K562 (cell line): ENCODE measurements around the gene EXOC3. TPM values are rescaled to one million over a fixed set of nuclear protein-coding genes. Genes with fewer than 3 reads are reported as not detected.
A peak's percentile ranks its signal among the peaks of the same experiment; 100 is the strongest.

ENCODE experiments used
- DPF2 ChIP-seq: fragments of 450-650 bp; IDR thresholded peaks from 2 replicates; pipeline ENCODE4 v1.6.1; 2016
- ETV5 ChIP-seq: sonication (generic); formaldehyde crosslinking; IDR thresholded peaks from 2 replicates; pipeline ENCODE4 v1.4.0; 2020; ENCODE audit warnings: low read depth, mild to moderate bottlenecking, missing genetic modification reagents
- FOS ChIP-seq: IDR thresholded peaks from 3 replicates; pipeline ENCODE4 v1.6.1; 2011; ENCODE audit not compliant: insufficient read length; ENCODE audit errors: extremely low read depth
- HDAC1 ChIP-seq, 2 experiments: fragments of 450-650 bp; IDR thresholded peaks; 2 replicates each; pipeline ENCODE4 v1.6.1; 2016 to 2017; ENCODE audit warnings: inconsistent platforms in 1 of 2, mild to moderate bottlenecking in 1 of 2, moderate library complexity in 1 of 2
- HMG20A ChIP-seq: fragments of 450-650 bp; formaldehyde crosslinking; conservative IDR thresholded peaks from 2 replicates; pipeline ENCODE4 v1.4.0; 2020; ENCODE audit warnings: mild to moderate bottlenecking, mixed read lengths
- HNRNPUL1 ChIP-seq: fragments of 200-400 bp; formaldehyde crosslinking; IDR thresholded peaks from 2 replicates; pipeline ENCODE4 v1.6.1; 2017; ENCODE audit warnings: low read length
- NCOA1 ChIP-seq: fragments of 450-650 bp; IDR thresholded peaks from 2 replicates; pipeline ENCODE4 v1.6.1; 2016; ENCODE audit warnings: low read depth
- PHF20 ChIP-seq: fragments of 450-650 bp; IDR thresholded peaks from 2 replicates; pipeline ENCODE4 v1.6.1; 2018; ENCODE audit not compliant: partially characterized antibody
- PML ChIP-seq: IDR thresholded peaks from 2 replicates; pipeline ENCODE4 v1.6.1; 2012; ENCODE audit warnings: low read length, inconsistent platforms
- RBM15 ChIP-seq: fragments of 200-400 bp; formaldehyde crosslinking; IDR thresholded peaks from 2 replicates; pipeline ENCODE4 v1.6.1; 2018; ENCODE audit warnings: mild to moderate bottlenecking, low read length, moderate library complexity; ENCODE audit not compliant: insufficient read depth
- RCOR1 ChIP-seq, 2 experiments: IDR thresholded peaks; 2 replicates each; pipeline ENCODE4 v1.6.1; 2012; ENCODE audit warnings: low read depth in 2 of 2, low read length in 2 of 2, borderline replicate concordance in 1 of 2, improper control_type of control experiment in 1 of 2
- SAP30 ChIP-seq: fragments of 200-600 bp; sonication (generic); IDR thresholded peaks from 2 replicates; pipeline ENCODE4 v1.6.1; 2012; ENCODE audit warnings: borderline replicate concordance, low read depth, mild to moderate bottlenecking, moderate library complexity, low read length, control low read depth, inconsistent platforms; ENCODE audit not compliant: insufficient read depth, poor library complexity, severe bottlenecking
- ZC3H4 ChIP-seq: sonication (generic); formaldehyde crosslinking; IDR thresholded peaks from 2 replicates; pipeline ENCODE4 v1.9.0; 2021; ENCODE audit warnings: missing genetic modification reagents, borderline replicate concordance
- ZNF589 ChIP-seq: fragments of 200-800 bp; sonication (Bioruptor generic); IDR thresholded peaks from 2 replicates; pipeline ENCODE4 v1.6.1; 2016; ENCODE audit warnings: low read depth, missing genetic modification characterization, missing compliant biosample characterization
- ZNF707 ChIP-seq: fragments of 250-450 bp; sonication (Bioruptor Pico); conservative IDR thresholded peaks from 2 replicates; pipeline ENCODE4 v1.8.0; 2022; ENCODE audit warnings: inconsistent platforms, mild to moderate bottlenecking, moderate library complexity
- polyA plus RNA-seq, 8 experiments: library from polyadenylated mRNA; depleted of rRNA in 4 of 8; stranded (reverse) in 5 of 8; unstranded in 3 of 8; fragments of >200 nt; fragmentation: Nextera tagmentation in 2 of 8; fragmentation: Illumina TruSeq in 1 of 8; extraction: Ambion mirVana in 2 of 8; extraction: Trizol in 1 of 8; gene quantifications; 2 replicates each; pipeline versions ENCODE4 v1.2.1 to v1.2.3, GENCODE V29; 2011 to 2014; ENCODE audit warnings: inconsistent platforms in 1 of 8, missing spikeins in 1 of 8
- total RNA-seq, 7 experiments: library from RNA; depleted of rRNA in 6 of 7; stranded (reverse); fragments of >200 nt in 6 of 7; fragmentation: Illumina TruSeq in 2 of 7; extraction: Trizol in 2 of 7; gene quantifications; 2 replicates each; pipeline versions ENCODE4 v1.2.1 to v1.2.3, GENCODE V29; 2011 to 2021; ENCODE audit warnings: low replicate concordance in 1 of 7
- TF ChIP-seq, protein P1 (sequence below), 2 experiments: fragments of 200-800 bp in 1 of 2; sonication (Bioruptor generic) in 1 of 2; sonication (generic) in 1 of 2; formaldehyde crosslinking in 1 of 2; IDR thresholded peaks in 1 of 2; conservative IDR thresholded peaks in 1 of 2; 2 replicates each; pipeline versions ENCODE4 v1.5.0 to v1.6.1; 2016 to 2020; ENCODE audit warnings: missing compliant biosample characterization in 1 of 2, missing genetic modification characterization in 1 of 2, missing genetic modification reagents in 1 of 2
- TF ChIP-seq, protein P2 (sequence below): conservative IDR thresholded peaks from 2 replicates; pipeline ENCODE4 v1.6.1; 2011; ENCODE audit warnings: low read depth, mild to moderate bottlenecking, low read length; ENCODE audit not compliant: control insufficient read depth
- TF ChIP-seq, protein P3 (sequence below): fragments of 250-450 bp; sonication (Bioruptor Pico); IDR thresholded peaks from 2 replicates; pipeline ENCODE4 v1.8.0; 2021; ENCODE audit warnings: mild to moderate bottlenecking, moderate library complexity
- TF ChIP-seq, protein P4 (sequence below): fragments of 450-650 bp; formaldehyde crosslinking; IDR thresholded peaks from 2 replicates; pipeline ENCODE4 v1.4.0; 2020; ENCODE audit warnings: mild to moderate bottlenecking, mixed read lengths

EXOC3 gene
- total and polyA plus RNA-seq, 9 of the 15 experiments (the other 6 are each of a cell fraction or from before 2014, with no cell fraction given) = 1.4 to 41.9 (median 22.4) TPM

DNA sequence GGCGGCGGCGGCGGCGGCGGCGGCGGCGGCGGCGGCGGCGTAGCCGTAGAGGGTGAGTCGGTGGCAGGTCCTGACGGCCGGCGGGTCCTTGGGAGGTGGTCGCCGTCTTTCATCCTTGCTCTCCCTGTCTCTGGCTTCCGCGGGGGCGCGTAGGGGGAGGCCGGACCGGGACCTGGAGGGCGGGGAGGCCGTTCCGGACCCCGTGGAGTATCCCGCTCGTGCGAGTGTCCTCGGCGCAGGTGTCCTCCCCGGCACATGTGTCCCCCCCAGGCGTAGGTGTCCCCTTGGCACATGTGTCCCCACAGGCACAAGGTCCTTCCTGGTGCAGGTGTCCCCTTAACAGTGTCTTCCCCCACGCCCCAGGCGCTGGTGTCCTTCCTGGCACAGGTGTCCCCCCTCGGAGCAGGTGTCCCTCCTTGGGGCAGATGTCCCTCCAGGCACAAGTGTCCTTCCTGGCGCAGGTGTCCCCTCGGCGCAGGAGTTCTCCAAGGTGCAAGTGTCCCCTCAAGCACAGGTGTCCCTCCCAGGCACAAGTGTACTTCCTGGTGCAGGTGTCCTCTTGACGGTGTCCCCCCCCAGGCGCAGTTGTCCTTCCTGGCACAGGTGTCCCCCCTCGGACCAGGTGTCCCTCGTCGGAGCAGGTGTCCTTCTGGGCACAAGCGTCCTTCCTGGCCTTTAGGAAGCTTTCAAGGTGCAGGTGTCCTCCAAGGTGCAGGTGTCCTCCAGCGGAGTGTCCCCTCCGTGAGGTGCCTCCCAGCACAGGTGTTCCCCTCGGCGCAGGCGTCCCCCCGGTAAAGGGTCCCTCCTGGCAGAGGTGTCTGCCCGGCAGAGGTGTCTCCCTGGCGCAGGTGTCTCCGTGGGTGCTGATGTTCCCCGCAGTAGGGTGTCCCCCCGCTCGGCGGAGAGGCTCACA lies 519 bp downstream of the EXOC3 start (continued):
- TF ChIP-seq, protein P1, sequence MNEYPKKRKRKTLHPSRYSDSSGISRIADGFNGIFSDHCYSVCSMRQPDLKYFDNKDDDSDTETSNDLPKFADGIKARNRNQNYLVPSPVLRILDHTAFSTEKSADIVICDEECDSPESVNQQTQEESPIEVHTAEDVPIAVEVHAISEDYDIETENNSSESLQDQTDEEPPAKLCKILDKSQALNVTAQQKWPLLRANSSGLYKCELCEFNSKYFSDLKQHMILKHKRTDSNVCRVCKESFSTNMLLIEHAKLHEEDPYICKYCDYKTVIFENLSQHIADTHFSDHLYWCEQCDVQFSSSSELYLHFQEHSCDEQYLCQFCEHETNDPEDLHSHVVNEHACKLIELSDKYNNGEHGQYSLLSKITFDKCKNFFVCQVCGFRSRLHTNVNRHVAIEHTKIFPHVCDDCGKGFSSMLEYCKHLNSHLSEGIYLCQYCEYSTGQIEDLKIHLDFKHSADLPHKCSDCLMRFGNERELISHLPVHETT (CRISPR knock-in tag; conservative IDR thresholded peaks at IDR 0.05 in 1 of 2, IDR thresholded peaks at IDR 0.05 in 1 of 2) = 0 out of 4 replicates have a peak, but pooled peaks of 1 of the 2 experiments have one; percentile 60
- TF ChIP-seq, protein P2, sequence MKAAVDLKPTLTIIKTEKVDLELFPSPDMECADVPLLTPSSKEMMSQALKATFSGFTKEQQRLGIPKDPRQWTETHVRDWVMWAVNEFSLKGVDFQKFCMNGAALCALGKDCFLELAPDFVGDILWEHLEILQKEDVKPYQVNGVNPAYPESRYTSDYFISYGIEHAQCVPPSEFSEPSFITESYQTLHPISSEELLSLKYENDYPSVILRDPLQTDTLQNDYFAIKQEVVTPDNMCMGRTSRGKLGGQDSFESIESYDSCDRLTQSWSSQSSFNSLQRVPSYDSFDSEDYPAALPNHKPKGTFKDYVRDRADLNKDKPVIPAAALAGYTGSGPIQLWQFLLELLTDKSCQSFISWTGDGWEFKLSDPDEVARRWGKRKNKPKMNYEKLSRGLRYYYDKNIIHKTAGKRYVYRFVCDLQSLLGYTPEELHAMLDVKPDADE = peak; percentile 54
- TF ChIP-seq PML (no peak), HMG20A (CRISPR knock-in tag) (no peak), HNRNPUL1 (no peak), HDAC1 (IDR thresholded peaks at IDR 0.05) (peak in 1 of 2 experiments; percentile 14; a peak in 2 of 4 replicates), SAP30 (peak; percentile 33), FOS (no peak), ZC3H4 (CRISPR knock-in tag) (peak; percentile 18; the same call in 1 of the 2 replicates), RBM15 (no peak), ZNF707 (no peak), DPF2 (no peak), PHF20 (peak; percentile 10), ETV5 (CRISPR knock-in tag) (0 out of 2 replicates have a peak, but pooled peaks have one; percentile 26), RCOR1 (IDR thresholded peaks at IDR 0.05; ENCODE audit: borderline replicate concordance in 1 of 2, low read depth in 2 of 2, low read length in 2 of 2) (no peak), ZNF589 (CRISPR knock-in tag) (no peak), NCOA1 (peak; percentile 34; the same call in 1 of the 2 replicates)
- TF ChIP-seq, protein P3, sequence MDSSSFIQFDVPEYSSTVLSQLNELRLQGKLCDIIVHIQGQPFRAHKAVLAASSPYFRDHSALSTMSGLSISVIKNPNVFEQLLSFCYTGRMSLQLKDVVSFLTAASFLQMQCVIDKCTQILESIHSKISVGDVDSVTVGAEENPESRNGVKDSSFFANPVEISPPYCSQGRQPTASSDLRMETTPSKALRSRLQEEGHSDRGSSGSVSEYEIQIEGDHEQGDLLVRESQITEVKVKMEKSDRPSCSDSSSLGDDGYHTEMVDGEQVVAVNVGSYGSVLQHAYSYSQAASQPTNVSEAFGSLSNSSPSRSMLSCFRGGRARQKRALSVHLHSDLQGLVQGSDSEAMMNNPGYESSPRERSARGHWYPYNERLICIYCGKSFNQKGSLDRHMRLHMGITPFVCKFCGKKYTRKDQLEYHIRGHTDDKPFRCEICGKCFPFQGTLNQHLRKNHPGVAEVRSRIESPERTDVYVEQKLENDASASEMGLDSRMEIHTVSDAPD (CRISPR knock-in tag) = no peak
- TF ChIP-seq, protein P4, sequence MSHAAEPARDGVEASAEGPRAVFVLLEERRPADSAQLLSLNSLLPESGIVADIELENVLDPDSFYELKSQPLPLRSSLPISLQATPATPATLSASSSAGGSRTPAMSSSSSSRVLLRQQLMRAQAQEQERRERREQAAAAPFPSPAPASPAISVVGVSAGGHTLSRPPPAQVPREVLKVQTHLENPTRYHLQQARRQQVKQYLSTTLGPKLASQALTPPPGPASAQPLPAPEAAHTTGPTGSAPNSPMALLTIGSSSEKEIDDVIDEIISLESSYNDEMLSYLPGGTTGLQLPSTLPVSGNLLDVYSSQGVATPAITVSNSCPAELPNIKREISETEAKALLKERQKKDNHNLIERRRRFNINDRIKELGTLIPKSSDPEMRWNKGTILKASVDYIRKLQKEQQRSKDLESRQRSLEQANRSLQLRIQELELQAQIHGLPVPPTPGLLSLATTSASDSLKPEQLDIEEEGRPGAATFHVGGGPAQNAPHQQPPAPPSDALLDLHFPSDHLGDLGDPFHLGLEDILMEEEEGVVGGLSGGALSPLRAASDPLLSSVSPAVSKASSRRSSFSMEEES = no peak
